HT1080 (cell line): ENCODE data around the gene COMMD1. TPM values are rescaled to one million over a fixed set of nuclear protein-coding genes. Genes with fewer than 3 reads are reported as not detected.
"Not testable (repeated sequence)": the region's sequence is repeated elsewhere in the genome, so short reads cannot be mapped to it uniquely, and the experiment has no call there.

Experiments used
- DNase-seq: peaks from one replicate; pipeline ENCODE4 v3.0.0-alpha.2; 2015; ENCODE audit warnings: low read depth
- total RNA-seq: library from RNA; depleted of rRNA; stranded (reverse); fragments of >200 nt; shearing (Covaris generic); gene quantifications from 2 replicates; pipeline ENCODE4 v1.2.3, GENCODE V29; 2014

COMMD1 gene
- total RNA-seq, 1 experiment from 2014 or later, result 20.9 TPM

DNA sequence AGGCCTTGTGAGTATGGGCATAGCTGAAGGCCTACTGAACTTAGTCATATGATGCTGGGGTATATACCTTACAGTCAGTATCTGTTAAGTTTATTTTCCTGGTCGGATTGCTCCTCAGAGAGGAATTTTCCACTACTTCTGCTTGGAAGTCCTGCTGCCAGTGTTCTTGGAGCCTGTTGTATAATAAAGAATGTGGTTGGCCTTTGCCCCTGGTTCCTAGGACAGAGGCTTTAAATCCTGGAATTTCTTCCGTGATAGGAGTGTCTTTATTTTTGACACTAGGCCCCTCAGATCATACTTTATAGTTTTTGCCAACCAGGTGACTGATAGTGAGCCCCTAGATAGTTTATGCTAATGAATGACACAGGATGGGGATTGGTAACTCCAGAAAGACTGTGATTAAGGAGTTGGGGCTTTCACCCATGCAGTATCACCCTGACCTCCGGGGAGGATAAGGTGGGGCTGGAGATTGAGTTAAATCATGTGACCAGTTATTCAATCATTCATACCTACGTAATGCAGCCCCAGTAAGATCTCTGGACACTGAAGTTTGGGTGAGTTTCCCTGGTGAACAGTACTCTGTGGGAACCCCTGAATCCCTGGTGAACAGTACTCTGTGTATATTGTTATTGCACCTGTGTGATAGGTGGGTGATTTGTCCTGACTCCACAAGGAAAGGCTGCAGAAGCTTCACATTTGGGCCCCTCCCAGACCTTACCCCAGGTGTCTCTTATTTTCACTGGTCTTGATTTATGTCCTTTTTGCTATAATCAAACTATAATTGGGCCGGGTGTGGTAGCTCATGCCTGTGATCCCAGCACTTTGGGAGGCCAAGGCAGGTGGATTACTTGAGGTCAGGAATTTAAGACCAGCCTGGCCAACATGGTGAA lies 56.9 kb downstream of the COMMD1 start:
- DNase-seq, result no peak

DNA sequence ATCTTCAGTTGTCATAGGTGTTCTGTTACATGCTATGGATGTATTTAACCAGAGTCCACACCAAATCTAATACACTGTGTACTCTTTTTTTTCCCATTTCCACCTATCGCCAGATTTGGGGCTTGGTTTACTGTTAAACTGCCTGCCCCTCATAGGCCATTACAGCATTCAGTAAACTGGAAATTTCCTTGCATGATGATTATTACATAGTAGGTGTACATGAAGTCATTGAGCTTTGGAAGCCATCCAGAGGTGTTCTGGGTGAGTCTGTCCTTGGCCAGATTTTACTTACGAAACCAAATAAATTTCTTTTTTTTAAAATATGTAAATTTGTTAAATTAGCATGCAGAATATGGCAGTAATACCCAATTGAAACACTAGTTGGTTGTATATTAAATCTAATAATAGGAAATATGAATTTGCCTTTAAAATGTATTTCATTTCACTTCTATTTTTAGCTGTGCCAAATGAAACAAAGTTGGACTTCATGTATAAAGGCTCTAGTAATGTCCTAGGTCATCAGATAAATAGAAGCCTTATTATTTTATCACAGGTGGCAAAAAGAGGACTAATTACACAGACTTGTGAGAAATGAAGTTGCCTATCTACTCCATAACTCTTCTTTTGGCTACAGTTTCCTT lies 60.7 kb downstream of the COMMD1 start:
- no peak for DNase-seq

DNA sequence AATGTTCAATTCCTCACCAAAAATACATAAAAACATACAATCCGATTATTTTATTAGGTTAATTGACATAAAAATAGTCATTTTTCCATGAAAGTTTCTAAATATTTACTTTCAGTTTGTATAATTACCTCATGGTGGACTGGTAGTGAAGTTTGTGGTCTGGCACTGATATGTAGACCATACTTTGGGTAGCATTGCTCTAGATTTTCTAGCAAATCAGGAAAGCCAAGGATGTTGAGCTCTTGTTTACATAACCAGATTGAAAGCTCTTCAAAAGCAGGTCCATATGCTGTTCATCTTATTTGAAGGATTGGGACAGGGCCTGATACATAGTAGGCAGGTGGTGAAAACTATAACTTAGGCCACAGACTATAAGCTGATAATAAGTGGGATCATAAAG lies 61.8 kb downstream of the COMMD1 start:
- no peak for DNase-seq

- no peak for DNase-seq
Observed at GRCh38 chr2:61969376-61969775, 63.9 kb downstream of the COMMD1 start.

DNA sequence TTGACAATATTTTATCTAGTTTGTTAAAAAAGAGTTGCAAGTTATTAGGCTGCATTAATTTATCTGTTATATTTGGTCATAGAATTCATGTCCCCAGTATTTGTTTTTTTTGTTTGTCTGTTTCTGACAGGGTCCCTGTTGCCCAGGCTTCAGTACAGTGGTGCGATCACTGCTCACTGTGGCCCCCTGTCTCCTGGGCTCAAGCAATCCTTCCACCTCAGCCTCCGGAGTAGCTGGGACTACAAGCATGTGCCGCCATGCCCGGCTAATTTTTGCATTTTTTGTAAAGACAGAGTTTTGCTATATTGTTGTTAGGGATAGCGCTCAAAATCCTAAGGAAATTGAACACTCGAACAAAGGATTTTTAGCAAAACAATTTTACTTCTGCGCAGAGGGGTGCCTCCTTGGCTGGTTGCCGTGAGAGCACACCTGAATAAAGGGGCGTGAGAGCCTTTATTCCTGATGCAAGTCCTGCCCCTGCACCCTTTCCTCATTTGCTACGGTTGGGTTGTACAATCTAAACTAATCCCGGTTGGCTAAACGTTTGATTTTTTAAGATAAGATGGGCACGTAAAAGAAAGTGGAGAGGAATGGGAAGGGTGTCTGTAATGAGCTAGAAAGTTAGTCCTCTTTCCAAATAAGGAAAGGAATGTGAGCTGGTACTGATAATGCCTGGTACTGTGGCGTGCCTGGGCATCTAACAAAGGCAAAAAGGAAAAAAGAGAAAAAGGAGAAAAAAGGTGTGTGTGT lies 65.5 kb downstream of the COMMD1 start:
- no peak for DNase-seq

GRCh38 chr2:61978522-61978921 lies 73.0 kb downstream of the COMMD1 start:
- no peak for DNase-seq

- no peak for DNase-seq
Observed at GRCh38 chr2:61980758-61981157, 75.3 kb downstream of the COMMD1 start.

DNA sequence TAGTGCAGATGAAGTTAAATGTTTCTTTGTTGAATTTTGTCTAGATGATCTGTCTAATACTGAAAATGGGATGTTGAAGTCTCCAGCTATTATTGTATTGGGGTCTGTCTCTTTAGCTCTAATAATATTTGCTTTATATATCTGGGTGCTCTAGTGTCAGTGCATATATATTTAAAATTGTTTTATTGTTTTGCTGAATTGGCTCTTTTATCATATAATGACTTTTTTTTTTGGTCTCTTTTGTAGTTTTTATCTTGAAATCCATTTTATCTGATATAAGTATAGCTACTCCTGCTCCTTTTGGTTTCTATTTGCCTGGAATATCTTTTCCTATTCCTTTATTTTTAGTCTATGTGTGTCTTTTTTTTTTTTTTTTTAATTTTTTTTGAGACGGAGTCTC lies 79.2 kb downstream of the COMMD1 start:
- no peak for DNase-seq

GRCh38 chr2:61988462-61989366 lies 83.2 kb downstream of the COMMD1 start:
- DNase-seq, result peak; percentile 83

DNA sequence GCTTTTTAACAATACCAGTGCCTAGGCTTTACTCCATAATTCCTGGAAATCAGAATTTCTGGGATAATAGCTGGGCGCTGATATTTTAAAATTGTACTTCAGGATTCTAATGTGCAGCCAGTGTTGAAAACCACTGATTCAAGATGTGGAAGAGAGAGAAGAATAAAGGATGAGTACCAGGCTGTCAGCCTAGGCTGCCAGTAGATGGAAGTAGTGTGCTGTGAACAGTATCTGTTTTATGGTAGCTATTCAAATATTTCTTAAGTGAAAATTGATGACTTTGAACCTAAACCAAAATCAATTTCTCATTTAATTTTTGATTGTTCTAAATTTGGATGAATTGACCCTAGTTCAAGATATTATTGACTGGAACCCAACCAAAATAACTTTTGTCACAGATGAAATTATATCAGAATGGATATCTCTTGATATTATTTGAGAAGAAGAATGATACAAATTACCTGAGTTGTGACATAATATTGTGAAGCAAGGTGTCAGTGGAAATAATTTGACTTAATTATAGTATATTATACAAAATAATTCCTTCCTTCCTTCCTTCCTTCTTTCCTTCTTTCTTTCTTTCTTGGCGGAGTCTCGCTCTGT lies 88.0 kb downstream of the COMMD1 start:
- peak; percentile 43 for DNase-seq

- no peak for DNase-seq
Observed at GRCh38 chr2:61994531-61994930, 89.1 kb downstream of the COMMD1 start.

DNA sequence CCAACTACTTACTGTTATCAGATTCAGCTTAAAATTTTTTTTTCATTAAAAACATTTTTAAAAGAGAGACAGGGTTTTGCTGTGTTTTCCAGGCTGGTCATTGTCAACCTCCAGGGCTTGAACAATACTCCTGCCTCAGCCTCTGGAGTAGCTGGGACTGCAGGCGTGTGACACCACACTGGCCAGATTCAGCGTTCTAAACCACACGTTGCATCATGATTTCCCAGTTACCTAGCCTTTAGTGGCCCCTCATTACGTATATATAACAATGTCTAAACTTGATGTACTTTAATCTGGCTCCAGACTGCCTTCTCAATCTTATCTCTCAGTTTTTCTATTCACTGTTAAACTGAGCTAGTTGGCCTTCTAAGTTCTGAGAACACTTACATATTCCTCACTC lies 89.6 kb downstream of the COMMD1 start:
- DNase-seq, result no peak

DNA sequence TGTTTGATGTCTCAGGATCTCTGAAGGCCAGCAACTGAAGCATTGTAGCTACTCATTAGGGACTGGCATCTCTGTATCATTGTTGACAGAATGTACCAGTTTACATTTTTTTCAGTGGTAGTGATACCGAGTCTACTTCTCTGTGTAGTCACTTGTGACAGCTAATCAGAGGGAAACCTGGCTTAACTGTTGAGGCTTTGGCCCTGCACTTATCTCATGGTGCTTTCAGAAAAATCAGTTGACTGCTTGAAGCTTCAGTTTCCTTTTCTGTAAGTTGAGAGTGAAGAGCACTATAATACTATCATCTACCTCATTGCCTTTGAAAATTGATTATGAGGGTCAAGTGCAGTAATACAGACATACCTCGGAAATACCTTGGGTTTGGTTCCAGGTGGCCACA lies 90.0 kb downstream of the COMMD1 start:
- no peak for DNase-seq

- DNase-seq, result no peak
Observed at GRCh38 chr2:61998426-61998825, 93.0 kb downstream of the COMMD1 start.

GRCh38 chr2:62000538-62000937 lies 95.1 kb downstream of the COMMD1 start:
- no peak for DNase-seq

- DNase-seq, result no peak
Observed at GRCh38 chr2:62001431-62001830, 96.0 kb downstream of the COMMD1 start.

- not testable (repeated sequence) for DNase-seq
Observed at GRCh38 chr2:62004428-62004827, 99.0 kb downstream of the COMMD1 start.

DNA sequence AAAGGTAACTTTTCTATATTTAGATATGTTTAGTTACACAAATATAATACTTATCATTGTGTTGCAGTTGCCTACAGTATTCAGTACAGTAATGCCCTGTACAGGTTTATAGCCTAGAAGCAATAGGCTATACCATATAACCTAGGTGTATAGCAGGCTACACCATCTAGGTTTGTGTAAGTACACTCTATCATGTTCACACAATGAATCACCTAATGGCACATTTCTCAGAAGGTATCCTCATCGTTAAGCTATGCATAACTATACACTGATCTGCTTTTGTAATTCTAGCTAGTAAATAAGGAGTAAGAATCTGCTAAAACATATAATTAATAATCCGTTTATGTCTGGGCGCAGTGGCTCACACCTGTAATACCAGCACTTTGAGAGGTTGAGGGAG lies 102.1 kb downstream of the COMMD1 start:
- DNase-seq, result no peak

DNA sequence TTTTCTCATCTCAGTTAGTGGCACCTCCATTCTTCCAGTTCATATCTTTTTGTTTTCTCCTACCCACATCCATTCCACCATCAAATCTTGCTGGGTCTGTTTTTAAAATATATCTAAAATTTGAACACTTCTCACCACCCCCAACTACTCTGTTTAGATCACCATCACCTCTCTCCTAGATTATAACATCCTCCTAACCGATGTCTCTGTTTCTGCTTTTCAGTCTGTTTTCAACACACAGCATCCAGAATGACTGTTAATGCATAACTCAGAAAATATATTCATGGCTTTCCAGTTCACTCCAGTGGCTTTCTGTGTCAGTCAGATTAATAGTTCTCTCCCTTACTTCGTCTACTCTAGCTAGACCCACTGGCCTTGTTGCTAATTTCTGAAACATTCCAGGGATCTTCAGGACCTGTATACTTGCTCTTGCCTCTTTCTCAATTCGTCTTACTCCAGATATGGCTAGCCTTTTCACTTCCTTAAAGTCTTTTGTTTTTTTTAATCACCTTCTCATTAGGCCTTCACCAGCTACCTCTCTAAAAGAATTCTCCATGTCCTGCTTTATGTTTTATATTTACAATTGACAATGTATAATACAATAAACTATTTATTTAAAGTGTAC lies 105.3 kb downstream of the COMMD1 start:
- DNase-seq, result no peak

GRCh38 chr2:62013641-62014040 lies 108.2 kb downstream of the COMMD1 start:
- no peak for DNase-seq
